GM19438 (cell line): Measurements from ENCODE around the gene RHOBTB3.
"Not testable (repeated sequence)": the region's sequence is repeated elsewhere in the genome, so short reads cannot be mapped to it uniquely, and the experiment has no call there.

Source experiments
- ATAC-seq: cut with Tn5 transposase; IDR thresholded peaks from one replicate; pipeline ENCODE4 v1.9.1; 2021; ENCODE audit warnings: low read depth; ENCODE audit not compliant: unreplicated experiment

RHOBTB3 gene

GRCh38 chr5:95798545-95798944, 67.4 kb downstream of the RHOBTB3 start:
- no peak for ATAC-seq

DNA sequence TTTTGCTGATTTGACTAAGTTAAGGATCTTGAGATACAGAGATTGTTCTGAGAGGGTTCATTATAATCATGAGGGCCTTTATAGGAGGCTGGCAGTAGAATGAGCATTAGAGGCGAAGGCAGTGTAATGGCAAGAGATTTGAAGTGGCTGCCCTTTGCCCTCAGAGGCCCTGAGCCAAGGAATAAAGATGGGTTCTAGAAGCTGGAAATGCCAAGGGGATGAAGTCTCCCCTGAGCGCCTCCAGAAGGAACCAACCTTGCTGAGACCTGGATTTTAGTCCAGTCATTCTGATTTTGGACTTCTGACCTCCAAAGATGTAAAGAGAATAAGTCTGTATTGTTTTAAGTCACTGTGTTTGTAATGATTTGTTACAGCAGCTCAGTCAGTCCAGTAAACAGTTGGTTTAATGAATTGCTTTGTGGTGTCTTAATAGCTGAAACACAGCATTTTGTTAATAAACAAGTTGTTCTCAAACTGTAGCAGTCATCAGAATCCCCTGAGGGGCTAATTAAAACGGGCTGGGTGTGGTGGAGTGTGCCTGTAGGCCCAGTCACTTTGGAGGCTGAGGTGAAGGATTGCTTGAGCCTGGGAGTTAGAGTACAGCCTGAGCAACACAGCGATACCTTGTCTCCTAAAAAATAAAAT, 68.2 kb downstream of the RHOBTB3 start:
- no peak for ATAC-seq

DNA sequence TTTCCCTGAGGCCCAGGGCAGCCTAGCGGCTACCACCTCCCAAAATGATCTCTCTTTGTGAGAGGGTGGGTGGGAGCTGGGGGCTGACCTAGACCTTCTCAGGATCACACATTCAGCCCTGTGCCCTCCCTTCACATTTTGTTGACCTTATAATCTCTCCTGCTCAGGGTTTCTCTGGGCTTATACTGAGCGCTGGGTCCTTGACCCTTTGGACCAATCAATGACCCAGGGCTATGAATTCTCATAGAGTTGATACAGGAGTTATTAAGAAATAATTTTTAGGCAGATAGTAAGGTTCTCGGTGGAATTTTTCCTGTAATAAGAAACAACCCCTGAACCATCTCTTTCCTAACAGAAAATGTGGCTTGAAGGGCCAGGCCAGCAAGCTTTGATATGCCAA, 69.4 kb downstream of the RHOBTB3 start:
- no peak for ATAC-seq

DNA sequence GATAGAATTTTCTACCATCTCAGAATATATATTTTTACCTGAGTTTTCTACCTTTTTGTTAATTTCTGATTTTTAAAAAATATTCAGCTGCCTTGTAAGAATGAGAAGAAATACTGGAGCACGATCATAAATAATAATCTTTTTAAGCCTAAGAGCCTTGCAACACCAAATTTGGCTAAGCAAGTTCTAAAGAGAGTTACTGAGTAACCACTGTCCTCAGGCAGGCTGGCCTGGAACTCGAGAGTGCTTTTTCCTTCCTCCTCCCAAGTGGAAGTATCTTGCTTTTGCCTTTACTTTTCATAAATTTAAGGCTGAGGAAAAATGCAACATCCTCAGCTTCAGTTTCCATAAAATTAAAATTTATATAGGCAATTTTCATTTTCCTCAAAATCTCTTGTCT, 70.4 kb downstream of the RHOBTB3 start:
- ATAC-seq, result no peak

DNA sequence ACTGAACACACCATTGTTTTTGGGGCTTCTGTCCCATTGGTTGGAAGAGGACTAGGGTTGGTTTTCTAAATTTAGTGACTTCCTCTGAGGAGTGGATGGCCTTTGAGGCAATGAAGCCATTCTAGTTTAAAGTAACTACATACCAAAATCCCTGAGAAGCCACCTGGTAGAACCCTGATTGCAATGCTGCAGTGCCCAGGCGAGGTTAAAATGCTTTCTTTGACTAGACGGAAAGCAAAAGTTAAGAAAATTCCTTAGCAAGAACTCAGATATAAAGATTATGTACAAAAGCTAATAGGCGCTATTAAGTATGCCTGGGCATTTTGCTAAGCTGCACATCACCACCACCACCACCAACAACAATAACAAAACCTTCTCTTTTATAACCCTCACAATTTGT, 70.8 kb downstream of the RHOBTB3 start:
- ATAC-seq, result no peak

DNA sequence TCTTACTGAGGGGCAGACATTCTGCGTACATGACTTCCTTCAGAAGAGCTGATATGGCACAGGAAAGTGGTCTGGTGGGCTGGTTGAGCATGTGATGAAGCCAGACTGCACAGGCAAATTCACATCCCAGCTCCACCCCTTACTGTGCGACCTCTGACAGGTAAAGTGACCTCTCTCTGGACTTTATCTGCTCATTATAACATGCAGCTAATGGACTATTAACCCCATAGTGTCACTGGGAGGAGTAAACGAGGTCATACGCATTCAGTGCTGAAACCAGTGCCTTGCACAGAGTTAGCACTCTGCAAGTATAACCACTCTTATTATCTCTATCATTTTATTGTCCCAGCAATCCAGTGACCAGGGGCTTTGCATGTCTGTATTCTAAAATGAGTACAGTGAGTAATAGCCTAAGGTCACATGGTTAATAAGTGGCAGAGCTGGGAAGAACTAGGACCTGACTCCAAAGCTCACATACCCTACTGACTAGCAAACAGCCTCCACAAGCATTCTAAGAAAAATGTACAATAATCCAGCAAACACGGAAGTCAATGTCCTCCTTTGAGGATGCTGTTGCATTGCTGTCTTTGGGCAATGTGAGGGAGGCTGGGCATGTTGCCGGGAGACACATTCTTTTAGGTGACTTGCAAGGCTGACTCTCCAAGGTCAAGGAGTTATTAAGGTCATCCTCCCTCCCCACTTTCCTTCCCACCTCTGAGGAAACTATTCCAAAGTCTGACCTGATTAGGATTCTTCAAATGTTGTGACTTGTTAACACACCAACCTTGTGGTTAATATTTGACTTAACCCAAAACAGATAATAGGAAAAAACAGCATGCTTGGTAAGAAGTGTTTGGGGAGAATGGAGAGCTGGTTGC, 72.4 kb downstream of the RHOBTB3 start:
- no peak for ATAC-seq

GRCh38 chr5:95804736-95805539, 73.8 kb downstream of the RHOBTB3 start:
- no peak for ATAC-seq

GRCh38 chr5:95806687-95807086, 75.6 kb downstream of the RHOBTB3 start:
- ATAC-seq, result no peak

- no peak for ATAC-seq
These were observed 77.0 kb downstream of the RHOBTB3 start for GRCh38 chr5:95808013-95808685.

- peak; percentile 100 for ATAC-seq
These were observed 77.7 kb downstream of the RHOBTB3 start for GRCh38 chr5:95808686-95809413.

DNA sequence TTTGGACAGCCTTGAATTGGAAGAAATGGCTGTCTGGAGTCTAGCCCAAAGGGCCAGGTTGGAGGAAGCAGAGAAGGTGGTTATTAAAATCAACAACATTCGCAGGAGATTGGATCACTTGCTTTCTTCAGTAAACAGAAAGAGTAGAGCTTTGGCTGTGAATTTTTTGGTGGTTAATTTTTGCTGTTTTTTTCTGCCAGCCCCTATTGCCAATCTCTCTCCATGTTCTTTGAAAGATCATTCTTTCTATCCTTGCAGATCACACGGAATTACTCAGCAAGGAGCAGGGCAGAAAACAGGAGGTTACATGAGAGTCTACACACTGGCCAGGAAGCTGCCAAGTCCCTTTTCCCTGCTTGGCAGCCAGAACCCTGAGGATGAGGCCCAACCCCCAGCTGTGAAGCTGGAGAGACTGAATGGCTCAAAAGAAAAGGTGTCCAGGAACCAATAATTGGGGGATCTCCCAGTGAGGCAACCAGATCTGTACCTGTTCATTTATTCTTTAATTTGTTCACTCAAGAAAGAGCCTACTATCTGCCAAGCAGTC, 78.4 kb downstream of the RHOBTB3 start:
- ATAC-seq, result no peak

DNA sequence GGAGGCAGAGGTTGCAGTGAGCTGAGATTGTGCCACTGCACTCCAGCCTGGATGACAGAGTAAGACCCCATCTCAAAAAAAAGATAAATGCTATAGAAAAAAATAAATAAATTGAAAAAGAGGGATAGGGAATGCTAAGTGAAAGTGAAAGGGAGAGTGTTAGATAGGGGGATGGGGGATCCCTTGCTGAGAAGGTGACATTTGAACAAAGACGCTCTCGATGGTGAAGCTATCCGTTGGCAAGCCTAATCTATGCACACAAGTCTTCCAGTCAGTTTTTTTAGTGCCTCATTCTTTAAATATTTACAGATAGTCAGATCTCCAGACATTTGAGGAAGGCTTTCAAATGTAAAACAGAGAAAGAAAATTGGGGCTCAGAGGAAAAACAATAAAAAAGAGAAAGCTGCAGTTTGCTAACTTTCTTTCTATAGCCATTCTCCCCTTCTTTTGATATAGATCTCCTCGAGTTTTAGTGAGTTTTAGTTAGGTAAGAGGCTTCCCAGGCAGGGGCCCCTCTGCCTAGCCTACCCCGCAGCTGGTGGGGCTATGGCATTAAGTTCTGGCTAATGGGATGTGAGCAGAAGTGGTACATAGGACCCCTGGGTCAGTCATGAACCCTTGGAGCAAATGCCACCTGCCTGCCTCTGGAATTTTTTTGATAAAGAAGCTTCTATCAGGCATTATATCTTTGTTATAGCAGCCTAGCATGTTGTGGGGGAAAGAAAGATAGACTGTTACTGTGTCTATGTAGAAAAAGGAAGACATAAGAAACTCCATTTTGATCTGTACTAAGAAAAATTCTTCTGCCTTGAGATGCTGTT, 79.4 kb downstream of the RHOBTB3 start:
- ATAC-seq, result no peak

- ATAC-seq, result not testable (repeated sequence)
These were observed 79.9 kb downstream of the RHOBTB3 start for GRCh38 chr5:95811126-95811423.

DNA sequence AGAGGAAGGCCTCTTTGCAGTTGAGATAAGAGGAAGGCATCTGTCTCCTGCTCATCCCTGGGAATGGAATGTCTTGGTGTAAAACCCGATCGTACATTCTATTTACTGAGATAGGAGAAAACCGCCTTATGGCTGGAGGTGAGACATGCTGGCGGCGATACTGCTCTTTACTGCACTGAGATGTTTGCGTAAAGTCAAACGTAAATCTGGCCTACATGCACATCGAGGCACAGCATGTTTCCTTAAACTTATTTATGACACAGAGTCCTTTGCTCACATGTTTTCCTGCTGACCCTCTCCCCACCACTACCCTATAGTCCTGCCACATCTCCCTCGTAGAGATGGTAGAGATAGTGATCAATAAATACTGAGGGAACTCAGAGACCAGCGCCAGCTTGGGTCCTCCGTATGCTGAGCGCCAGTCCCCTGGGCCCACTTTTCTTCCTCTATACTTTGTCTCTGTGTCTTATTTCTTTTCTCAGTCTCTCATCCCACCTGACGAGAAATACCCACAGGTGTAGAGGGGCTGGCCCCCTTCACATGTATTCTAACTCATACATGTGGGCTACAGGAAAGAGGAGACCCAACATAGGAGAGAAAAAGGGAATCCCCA, 80.4 kb downstream of the RHOBTB3 start:
- not testable (repeated sequence) for ATAC-seq

DNA sequence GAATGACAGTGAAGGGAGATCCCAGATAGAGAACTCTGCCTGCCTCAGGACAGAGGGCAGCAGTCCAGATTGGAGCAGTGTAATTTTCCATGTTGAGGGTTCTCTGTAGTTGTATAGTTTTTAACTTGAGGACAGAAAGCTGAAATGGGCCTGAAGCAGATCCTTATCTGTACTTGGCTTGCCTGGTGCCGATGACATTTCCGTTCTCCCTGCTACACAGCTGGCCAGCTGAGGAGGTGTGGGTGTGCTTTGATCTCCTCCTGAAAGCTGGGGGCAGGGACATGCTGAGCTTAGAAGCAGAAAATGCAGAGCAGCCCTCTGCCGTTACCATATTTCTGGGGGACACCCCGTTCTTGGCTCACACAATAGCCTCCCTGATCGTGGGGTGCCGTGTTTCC, 80.9 kb downstream of the RHOBTB3 start:
- ATAC-seq, result no peak

GRCh38 chr5:95813035-95813434, 81.9 kb downstream of the RHOBTB3 start:
- ATAC-seq, result not testable (repeated sequence)

DNA sequence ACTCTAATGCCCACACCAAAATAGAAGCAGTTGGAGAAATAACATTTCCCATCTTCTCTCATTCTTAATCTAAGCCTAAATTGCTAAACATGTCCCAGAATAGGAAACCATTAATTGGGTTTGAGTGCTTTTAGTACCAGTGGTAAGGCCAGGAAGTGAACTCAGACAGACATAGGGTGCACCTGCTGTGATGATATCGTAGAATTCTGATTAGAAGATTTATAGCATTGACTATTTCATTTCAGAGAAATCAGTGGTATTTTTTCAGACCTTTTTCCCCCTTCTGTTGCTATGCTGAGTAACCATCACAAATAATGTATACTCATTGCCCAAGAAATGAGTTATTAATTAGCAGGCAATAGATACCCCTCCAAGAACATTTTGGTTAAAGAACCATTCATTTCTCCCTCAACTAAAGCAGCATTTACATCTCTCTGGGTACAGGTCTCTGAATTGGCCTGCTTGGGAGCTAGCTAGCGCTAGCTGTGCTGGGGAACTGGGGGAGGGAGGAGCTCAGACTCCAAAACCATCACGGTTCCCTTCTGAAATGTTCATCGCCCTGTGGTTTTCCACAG, 84.1 kb downstream of the RHOBTB3 start:
- ATAC-seq, result no peak

DNA sequence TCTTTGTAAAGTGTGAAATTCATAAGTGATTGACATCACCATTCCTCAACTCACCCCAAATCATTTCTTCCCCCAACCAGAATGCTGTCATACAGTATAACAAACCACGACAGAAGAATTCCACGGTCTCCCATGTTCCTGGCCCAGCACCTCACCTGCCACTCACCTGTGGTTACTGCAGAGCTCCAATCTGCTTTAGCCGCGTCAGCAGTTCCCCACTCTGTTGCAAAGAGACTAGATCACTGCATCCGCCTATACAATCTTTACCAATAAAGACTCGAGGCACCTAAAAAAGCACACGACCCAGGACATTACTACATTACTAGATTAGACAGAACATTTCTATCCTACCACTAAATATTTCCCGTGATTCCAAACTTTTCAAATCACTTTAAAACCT, 85.2 kb downstream of the RHOBTB3 start:
- ATAC-seq, result no peak
